ENCODE results near the gene KLHL11. TPM values are rescaled to one million over a fixed set of nuclear protein-coding genes. Genes with fewer than 3 reads are reported as not detected.

Gene KLHL11
- total and polyA plus RNA-seq, 2 experiments from 2014 or later: 8.7 to 25.5 TPM

- Mint-ChIP-seq H3K27me3 (ENCODE audit: insufficient read depth, low read depth, poor library complexity) (peaks cover 2% of the 10 kb centered on the region), H3K9me3 (no peaks in the 10 kb centered on the region), H3K4me3 (peak overlapping the region; percentile 7; the same call in 2 of the 3 replicates), H3K36me3 (ENCODE audit: low read depth) (peaks cover 3% of the 10 kb centered on the region; the same call in 1 of the 3 replicates), H3K27ac (peak overlapping the region; percentile 16), H3K4me1 (peaks cover 22% of the 10 kb centered on the region)
- DNase-seq (ENCODE audit: low spot score) (no peak), ATAC-seq (no peak)
- Histone ChIP-seq H3F3A (replicated peaks; ENCODE audit: low read depth) (peaks cover 16% of the 10 kb centered on the region; the same call in 1 of the 2 replicates), H3K27ac (ENCODE audit: low read depth) (0 out of 2 replicates have a peak overlapping the region, but pooled peaks have one; percentile 56), H3K27me3 (ENCODE audit: insufficient read depth) (no peaks in the 10 kb centered on the region), H3K4me1 (ENCODE audit: insufficient read depth) (peaks cover 52% of the 10 kb centered on the region), H3K4me2 (peak overlapping the region; percentile 36), H3K9me2 (ENCODE audit: insufficient read depth) (no peaks in the 10 kb centered on the region), H4K20me1 (replicated peaks; ENCODE audit: insufficient read depth) (peaks cover 56% of the 10 kb centered on the region), H2AFZ (no peak overlapping the region), H3K4me3 (peak overlapping the region; percentile 14), H3K36me3 (ENCODE audit: insufficient read depth) (no peaks in the 10 kb centered on the region), H3K79me2 (replicated peaks; ENCODE audit: insufficient read depth) (peaks cover 87% of the 10 kb centered on the region)
- TF ChIP-seq JUNB (IDR thresholded peaks at IDR 0.05; ENCODE audit: unreplicated experiment): no peak
- TF ChIP-seq CREB1 (CRISPR knock-in tag; IDR thresholded peaks at IDR 0.05; ENCODE audit: low read depth): no peak
- TF ChIP-seq REST (IDR thresholded peaks at IDR 0.05; ENCODE audit: unreplicated experiment): no peak
- TF ChIP-seq ZNF114 (CRISPR knock-in tag; IDR thresholded peaks at IDR 0.05): no peak
- TF ChIP-seq EZH2 (IDR thresholded peaks at IDR 0.05; ENCODE audit: low read depth, unreplicated experiment): no peak
- no peak for TF ChIP-seq NANOG (IDR thresholded peaks at IDR 0.05; ENCODE audit: borderline replicate concordance)
- TF ChIP-seq ETS1 (IDR thresholded peaks at IDR 0.05): no peak
- TF ChIP-seq ZNF462 (CRISPR knock-in tag; IDR thresholded peaks at IDR 0.05): no peak
- no peak for TF ChIP-seq ZNF331 (CRISPR knock-in tag; IDR thresholded peaks at IDR 0.05; ENCODE audit: low read depth)
- TF ChIP-seq EZH2phosphoT487 (IDR thresholded peaks at IDR 0.05; ENCODE audit: unreplicated experiment): no peak
- no peak for TF ChIP-seq POLR2AphosphoS5 (IDR thresholded peaks at IDR 0.05; ENCODE audit: low read depth)
- TF ChIP-seq CTCF (conservative IDR thresholded peaks at IDR 0.05; ENCODE audit: low read depth in 2 of 2): no peak
- TF ChIP-seq STAT1 (IDR thresholded peaks at IDR 0.05; ENCODE audit: unreplicated experiment): no peak
Measured at GRCh38 chr17:41860254-41860931, 4.8 kb downstream of the KLHL11 start.
